H1 (cell line): ENCODE measurements around the gene SURF2. TPM values are rescaled to one million over a fixed set of nuclear protein-coding genes. Genes with fewer than 3 reads are reported as not detected.

ENCODE experiments used
- CTCF ChIA-PET: fragments of 300-600 bp; sonication (Branson Sonifier 250); formaldehyde crosslinking; loops from one replicate; lab custom pipeline; 2021; ENCODE audit not compliant: partially characterized antibody; lab: Charles Lee
- POLR2A ChIA-PET: fragments of 300-600 bp; sonication (Branson Sonifier 250); formaldehyde crosslinking; loops from one replicate; lab custom pipeline; 2021; ENCODE audit warnings: inconsistent platforms; ENCODE audit not compliant: partially characterized antibody; lab: Charles Lee
- DNase-seq, 2 experiments: peaks; one replicate each; pipeline versions ENCODE4 v3.0.0 to v3.0.0-alpha.2; 2010 to 2022; ENCODE audit warnings: low spot score in 2 of 2, low read depth in 1 of 2, mixed read lengths in 1 of 2
- FAIRE-seq: peaks from 2 replicates; lab custom pipeline; 2011; peaks lifted over from hg19 to GRCh38; lab: Jason Lieb, UNC
- H2AFZ ChIP-seq: 2 replicates; pipeline ENCODE4 v1.8.1; 2012; ENCODE audit warnings: low read length, inconsistent platforms
- H2AK5ac ChIP-seq: 2 replicates; pipeline ENCODE4 v1.6.1; 2013; ENCODE audit warnings: low read depth, low read length
- H2BK120ac ChIP-seq: replicated peaks from 2 replicates; pipeline ENCODE3; 2013; ENCODE audit warnings: low read depth, low read length, inconsistent platforms
- H2BK12ac ChIP-seq: 2 replicates; pipeline ENCODE4 v1.6.1; 2013; ENCODE audit warnings: low read depth, low read length
- H2BK15ac ChIP-seq: 2 replicates; pipeline ENCODE4 v1.6.1; 2013; ENCODE audit warnings: low read length
- H2BK20ac ChIP-seq: 2 replicates; pipeline ENCODE4 v1.6.1; 2013; ENCODE audit warnings: low read length
- H2BK5ac ChIP-seq: 2 replicates; pipeline ENCODE4 v1.6.1; 2013; ENCODE audit warnings: low read depth, low read length
- H3K14ac ChIP-seq: 2 replicates; pipeline ENCODE4 v1.6.1; 2013; ENCODE audit warnings: inconsistent platforms; ENCODE audit not compliant: insufficient read length
- H3K18ac ChIP-seq: 2 replicates; pipeline ENCODE4 v1.6.1; 2013; ENCODE audit warnings: low read length; ENCODE audit errors: extremely low read depth
- H3K23ac ChIP-seq: 2 replicates; pipeline ENCODE4 v1.6.1; 2013; ENCODE audit warnings: inconsistent platforms; ENCODE audit not compliant: insufficient read length
- H3K23me2 ChIP-seq: 2 replicates; pipeline ENCODE4 v1.6.1; 2013; ENCODE audit warnings: low read depth, low read length
- H3K27ac ChIP-seq: 2 replicates; pipeline ENCODE4 v1.6.1; 2011; ENCODE audit warnings: low read depth, low read length, inconsistent platforms
- H3K27me3 ChIP-seq, 4 experiments: replicated peaks in 1 of 4; 1 replicate in 1 of 4; 2 replicates in 3 of 4; pipeline versions ENCODE4 v1.6.1 to v1.8.1; 2011 to 2013; ENCODE audit warnings: low read length in 3 of 4, mild to moderate bottlenecking in 3 of 4, inconsistent platforms in 2 of 4, mixed read lengths in 2 of 4, moderate library complexity in 1 of 4; ENCODE audit not compliant: control insufficient read depth in 3 of 4, insufficient read depth in 3 of 4; ENCODE audit errors: extremely low read depth in 1 of 4
- H3K36me3 ChIP-seq, 4 experiments: 2 replicates each; pipeline versions ENCODE4 v1.6.1 to v1.8.1; 2011 to 2013; ENCODE audit warnings: mild to moderate bottlenecking in 4 of 4, low read length in 3 of 4, moderate library complexity in 2 of 4, control low read depth in 1 of 4, inconsistent platforms in 1 of 4; ENCODE audit not compliant: insufficient read depth in 4 of 4, control insufficient read depth in 2 of 4
- H3K4ac ChIP-seq: replicated peaks from 2 replicates; pipeline ENCODE3; 2013; ENCODE audit warnings: low read length, low read depth, mixed read lengths, inconsistent platforms; ENCODE audit not compliant: insufficient read length
- H3K4me1 ChIP-seq, 4 experiments: replicated peaks in 1 of 4; 1 replicate in 1 of 4; 2 replicates in 3 of 4; pipeline versions ENCODE4 v1.6.1 to v1.8.1; 2011 to 2013; ENCODE audit warnings: low read length in 3 of 4, inconsistent platforms in 2 of 4, mixed read lengths in 1 of 4; ENCODE audit not compliant: insufficient read depth in 4 of 4, control insufficient read depth in 3 of 4
- H3K4me2 ChIP-seq, 2 experiments: 2 replicates each; pipeline versions ENCODE4 v1.6.1 to v1.8.1; 2011 to 2013; ENCODE audit warnings: low read depth in 2 of 2, low read length in 2 of 2, control low read depth in 1 of 2, inconsistent platforms in 1 of 2, mild to moderate bottlenecking in 1 of 2; ENCODE audit not compliant: insufficient read depth in 1 of 2
- H3K4me3 ChIP-seq, 4 experiments: fragments of 200-600, 300-600 bp in 1 of 4; sonication (generic), shearing (Covaris generic), sonication (Bioruptor Twin) in 1 of 4; 2 replicates each; pipeline versions ENCODE4 v1.5.1 to v1.8.1; 2011 to 2016; ENCODE audit warnings: low read length in 4 of 4, low read depth in 3 of 4, control low read depth in 2 of 4, inconsistent platforms in 2 of 4, mild to moderate bottlenecking in 2 of 4, mixed read lengths in 1 of 4, moderate library complexity in 1 of 4; ENCODE audit not compliant: insufficient read depth in 2 of 4; ENCODE audit errors: extremely low read depth in 1 of 4
- H3K56ac ChIP-seq: replicated peaks from 2 replicates; pipeline ENCODE3; 2013; ENCODE audit warnings: low read depth, mild to moderate bottlenecking, mixed read lengths, low read length, inconsistent platforms; ENCODE audit not compliant: insufficient read length
- H3K79me1 ChIP-seq: 2 replicates; pipeline ENCODE4 v1.6.1; 2013; ENCODE audit warnings: low read depth, low read length, control low read depth
- H3K79me2 ChIP-seq, 2 experiments: 2 replicates each; pipeline versions ENCODE4 v1.6.1 to v1.8.1; 2012 to 2013; ENCODE audit warnings: low read length in 2 of 2, mild to moderate bottlenecking in 2 of 2, inconsistent platforms in 1 of 2; ENCODE audit not compliant: insufficient read depth in 2 of 2, control insufficient read depth in 1 of 2
- H3K9ac ChIP-seq, 4 experiments: replicated peaks in 1 of 4; 1 replicate in 1 of 4; 2 replicates in 3 of 4; pipeline versions ENCODE4 v1.6.1 to v1.8.1; 2011 to 2013; ENCODE audit warnings: low read depth in 3 of 4, low read length in 3 of 4, control low read depth in 2 of 4, mild to moderate bottlenecking in 2 of 4, moderate library complexity in 2 of 4, inconsistent platforms in 1 of 4; ENCODE audit errors: extremely low read depth in 1 of 4
- H3K9me3 ChIP-seq, 2 experiments: 2 replicates each; pipeline versions ENCODE4 v1.6.1 to v1.8.1; 2012 to 2013; ENCODE audit warnings: mild to moderate bottlenecking in 2 of 2, moderate library complexity in 2 of 2, control low read depth in 1 of 2, inconsistent platforms in 1 of 2, low read depth in 1 of 2, low read length in 1 of 2, mixed read lengths in 1 of 2; ENCODE audit not compliant: insufficient read depth in 2 of 2
- H4K20me1 ChIP-seq, 2 experiments: replicated peaks in 1 of 2; 2 replicates each; pipeline versions ENCODE3 to v1.8.1; 2011 to 2013; ENCODE audit warnings: inconsistent platforms in 2 of 2, low read length in 2 of 2, mild to moderate bottlenecking in 1 of 2; ENCODE audit not compliant: insufficient read depth in 2 of 2, control insufficient read depth in 1 of 2
- H4K5ac ChIP-seq: 2 replicates; pipeline ENCODE4 v1.6.1; 2013; ENCODE audit warnings: low read length, low read depth, mixed read lengths, inconsistent platforms; ENCODE audit not compliant: insufficient read length
- H4K8ac ChIP-seq: 2 replicates; pipeline ENCODE4 v1.8.0; 2013; ENCODE audit warnings: mild to moderate bottlenecking, moderate library complexity, low read length, inconsistent platforms; ENCODE audit not compliant: insufficient read depth; ENCODE audit errors: extremely low read depth
- H4K91ac ChIP-seq: replicated peaks from 2 replicates; pipeline ENCODE3; 2013; ENCODE audit warnings: low read length, mixed read lengths, inconsistent platforms; ENCODE audit not compliant: insufficient read length
- BCL11A ChIP-seq, 2 experiments: IDR thresholded peaks; one replicate each; pipeline ENCODE4 v1.6.1; 2011; ENCODE audit warnings: low read depth in 2 of 2, low read length in 2 of 2, mild to moderate bottlenecking in 2 of 2
- CHD2 ChIP-seq: IDR thresholded peaks from 2 replicates; pipeline ENCODE4 v1.6.1; 2012; ENCODE audit warnings: low read length, improper control_type of control experiment
- CREB1 ChIP-seq: IDR thresholded peaks from 2 replicates; pipeline ENCODE4 v1.6.1; 2012; ENCODE audit warnings: inconsistent platforms
- CTCF ChIP-seq, 3 experiments: IDR thresholded peaks; 1 replicate in 2 of 3; 2 replicates in 1 of 3; pipeline versions ENCODE4 v1.5.1 to v1.6.1; 2011; ENCODE audit warnings: low read length in 3 of 3, mild to moderate bottlenecking in 3 of 3, inconsistent platforms in 2 of 3, low read depth in 1 of 3, moderate library complexity in 1 of 3; ENCODE audit not compliant: insufficient read depth in 1 of 3; ENCODE audit errors: control extremely low read depth in 1 of 3
- POLR2AphosphoS5 ChIP-seq: IDR thresholded peaks from 2 replicates; pipeline ENCODE4 v1.6.1; 2011; ENCODE audit warnings: low read depth, low read length
- RBBP5 ChIP-seq: IDR thresholded peaks from 2 replicates; pipeline ENCODE4 v1.7.1; 2012; ENCODE audit warnings: low read depth, mild to moderate bottlenecking, inconsistent platforms, low read length, moderate library complexity, borderline replicate concordance
- RFX5 ChIP-seq: IDR thresholded peaks from 2 replicates; pipeline ENCODE4 v1.6.1; 2011; ENCODE audit warnings: low read depth, low read length, improper control_type of control experiment, borderline replicate concordance
- RXRA ChIP-seq: IDR thresholded peaks from 2 replicates; pipeline ENCODE4 v1.6.1; 2011; ENCODE audit warnings: low read depth, mild to moderate bottlenecking, low read length, moderate library complexity; ENCODE audit not compliant: insufficient read depth
- SP2 ChIP-seq: IDR thresholded peaks from 2 replicates; pipeline ENCODE4 v1.6.1; 2012; ENCODE audit warnings: mild to moderate bottlenecking, low read length, inconsistent platforms
- TAF7 ChIP-seq: optimal IDR thresholded peaks from 2 replicates; pipeline ENCODE3; 2011; ENCODE audit warnings: low read depth, mild to moderate bottlenecking, inconsistent platforms, low read length, moderate library complexity, borderline replicate concordance
- TBP ChIP-seq: IDR thresholded peaks from 2 replicates; pipeline ENCODE4 v1.6.1; 2011; ENCODE audit warnings: low read depth, low read length, improper control_type of control experiment
- WGBS, 2 experiments: shearing (Covaris generic) in 1 of 2; methylation state at CpG; one replicate each; pipeline versions ENCODE4 v1.1.6 to v1.1.7; 2013 to 2015; ENCODE audit warnings: low lambda C conversion rate in 2 of 2, mixed read lengths in 2 of 2, inconsistent platforms in 1 of 2, low coverage in 1 of 2, missing lambda C conversion rate in 1 of 2; ENCODE audit not compliant: insufficient replicate concordance in 2 of 2, insufficient coverage in 1 of 2, insufficient read length in 1 of 2; ENCODE audit errors: extremely low coverage in 1 of 2, missing lambda C conversion rate in 1 of 2; 5-methylcytosine and 5-hydroxymethylcytosine counted together
- polyA plus RNA-seq, 7 experiments: library from polyadenylated mRNA; depleted of rRNA in 3 of 7; stranded (reverse) in 5 of 7; unstranded in 2 of 7; fragments of >200 nt in 5 of 7; fragments of 200-250 nt in 2 of 7; gene quantifications; 1 replicate in 5 of 7; 2 replicates in 1 of 7; 4 replicates in 1 of 7; pipeline versions ENCODE4 v1.2.1 to v1.2.3, GENCODE V29; 2011 to 2013; ENCODE audit warnings: missing spikeins in 2 of 7, mixed read lengths in 2 of 7
- total RNA-seq: library from RNA; stranded (reverse); fragmentation: NEBNext Ultra II Directional; extraction: Animal tissue kit (Norgen Biotek cat#: 25700); gene quantifications from 2 replicates; pipeline ENCODE4 v1.2.1, GENCODE V29; 2021
- TF ChIP-seq, protein P1 (sequence below): IDR thresholded peaks from 2 replicates; pipeline ENCODE4 v1.6.1; 2012; ENCODE audit warnings: inconsistent platforms

The SURF2 gene
- total and polyA plus RNA-seq, 2 of the 8 experiments (the other 6 are each of a cell fraction or from before 2014, with no cell fraction given), result 36.6 to 37.7 TPM

DNA sequence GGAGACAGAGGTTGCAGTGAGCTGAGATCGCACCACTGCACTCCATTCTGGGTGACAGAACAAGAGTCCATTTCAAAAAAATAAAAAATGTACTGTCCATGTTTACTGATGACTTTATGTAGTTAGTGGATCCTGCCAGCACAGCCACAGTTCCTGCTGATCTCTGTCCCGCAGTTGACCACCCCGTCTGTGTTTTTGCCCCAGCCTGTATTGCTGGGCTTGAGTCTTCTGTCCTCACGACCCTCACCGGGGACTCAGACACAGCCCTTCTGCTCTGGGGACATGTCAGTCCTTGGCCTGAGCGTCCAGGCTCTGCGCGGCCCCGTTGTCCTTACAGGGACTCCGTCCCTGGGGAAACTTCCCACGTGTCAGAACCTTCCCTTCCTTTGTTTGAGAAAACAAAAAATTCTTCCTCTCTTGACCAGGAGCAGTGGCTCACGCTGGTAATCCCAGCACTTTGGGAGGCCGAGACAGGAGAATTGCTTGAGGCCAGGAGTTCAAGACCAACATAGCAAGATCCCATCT, 34.9 kb upstream of the SURF2 start:
- POLR2A ChIA-PET, result no interaction called here
- Histone ChIP-seq H3K56ac (no peak overlapping the region), H3K23me2 (no peaks in the 10 kb centered on the region), H3K4me2 (no peak overlapping the region), H4K5ac (no peak overlapping the region), H2AK5ac (no peak overlapping the region), H3K23ac (no peak overlapping the region), H4K91ac (no peak overlapping the region), H3K27me3 (no peaks in the 10 kb centered on the region), H2BK15ac (no peak overlapping the region), H3K4ac (no peak overlapping the region), H2BK5ac (no peak overlapping the region), H3K9me3 (peaks cover 10 to 16% of the 10 kb centered on the region in 2 experiments), H3K18ac (no peak overlapping the region), H3K14ac (no peak overlapping the region), H4K20me1 (no peaks in the 10 kb centered on the region), H2BK20ac (no peak overlapping the region), H2AFZ (no peak overlapping the region), H2BK120ac (no peak overlapping the region), H3K27ac (no peak overlapping the region), H3K4me3 (no peak overlapping the region), H3K4me1 (no peaks in the 10 kb centered on the region), H4K8ac (no peak overlapping the region), H3K79me2 (no peaks in the 10 kb centered on the region), H3K79me1 (no peaks in the 10 kb centered on the region), H2BK12ac (no peak overlapping the region), H3K36me3 (no peaks in the 10 kb centered on the region), H3K9ac (no peak overlapping the region)
- DNase-seq (no peak), FAIRE-seq (no peak)
- 87% methylated on average over 12 of the region's 13 CpGs; no CpG with 5 or more reads in 1 of the 2 experiments for WGBS, 2 experiments
- CTCF ChIA-PET, result interaction anchor here (1.3 to 2.5 kb wide), 2 partner anchors 114 to 135 kb away, joined by 3 to 16 read pairs; no protein-coding TSS in a partner anchor
- no peak for TF ChIP-seq RFX5
- no peak for TF ChIP-seq CREB1
- TF ChIP-seq, protein P1, sequence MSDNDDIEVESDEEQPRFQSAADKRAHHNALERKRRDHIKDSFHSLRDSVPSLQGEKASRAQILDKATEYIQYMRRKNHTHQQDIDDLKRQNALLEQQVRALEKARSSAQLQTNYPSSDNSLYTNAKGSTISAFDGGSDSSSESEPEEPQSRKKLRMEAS, result no peak
- TF ChIP-seq CHD2, result no peak
- TF ChIP-seq POLR2AphosphoS5, result no peak
- TF ChIP-seq RXRA, result no peak
- no peak for TF ChIP-seq TBP
- no peak for TF ChIP-seq RBBP5
- no peak for TF ChIP-seq CTCF (IDR thresholded peaks at IDR 0.05; ENCODE audit: control extremely low read depth in 1 of 3, insufficient read depth in 1 of 3, low read depth in 1 of 3, low read length in 3 of 3)
- no peak for TF ChIP-seq BCL11A (IDR thresholded peaks at IDR 0.05; ENCODE audit: low read depth in 2 of 2, low read length in 2 of 2)
- TF ChIP-seq SP2, result no peak
- no peak for TF ChIP-seq TAF7
